IMR-90 (cell line): ENCODE measurements around the gene TOP2B.

Experiments
- CTCF ChIP-seq: conservative IDR thresholded peaks from 2 replicates; pipeline ENCODE4 v1.5.1; 2012; ENCODE audit warnings: mild to moderate bottlenecking, low read depth, low read length, improper control_type of control experiment
- FOS ChIP-seq: fragments of 150-350 bp; IDR thresholded peaks from 2 replicates; pipeline ENCODE4 v1.6.1; 2016; ENCODE audit warnings: low read depth, low read length
- MAZ ChIP-seq: IDR thresholded peaks from 2 replicates; pipeline ENCODE4 v1.6.1; 2012; ENCODE audit warnings: low read depth, mild to moderate bottlenecking, low read length, improper control_type of control experiment, moderate library complexity, borderline replicate concordance
- MXI1 ChIP-seq: IDR thresholded peaks from 2 replicates; pipeline ENCODE4 v1.6.1; 2012; ENCODE audit warnings: low read depth, mild to moderate bottlenecking, low read length, moderate library complexity, borderline replicate concordance
- POLR2A ChIP-seq: IDR thresholded peaks from 2 replicates; pipeline ENCODE4 v1.6.1; 2012; ENCODE audit warnings: mild to moderate bottlenecking, low read depth, low read length
- RAD21 ChIP-seq: IDR thresholded peaks from 2 replicates; pipeline ENCODE4 v1.6.1; 2012; ENCODE audit warnings: low read length, improper control_type of control experiment
- RCOR1 ChIP-seq: IDR thresholded peaks from 2 replicates; pipeline ENCODE4 v1.6.1; 2012; ENCODE audit warnings: mild to moderate bottlenecking, low read length, improper control_type of control experiment; ENCODE audit not compliant: insufficient replicate concordance
- RFX5 ChIP-seq: IDR thresholded peaks from 2 replicates; pipeline ENCODE4 v1.8.0; 2012; ENCODE audit warnings: low read depth, mild to moderate bottlenecking, low read length, moderate library complexity

GRCh38 chr3:25576831-25577454 is 87.8 kb downstream of the TOP2B start:
- TF ChIP-seq POLR2A (no peak), CTCF (no peak), RFX5 (no peak), RAD21 (no peak), MAZ (no peak), MXI1 (no peak), RCOR1 (no peak), FOS (no peak)
